K562 (cell line): ENCODE measurements around the gene SEPTIN6.

ENCODE experiments used
- CTCF ChIP-seq, 3 experiments: IDR thresholded peaks in 2 of 3; conservative IDR thresholded peaks in 1 of 3; 2 replicates each; pipeline ENCODE4 v1.5.1; 2011 to 2012; ENCODE audit warnings: low read length in 3 of 3, mild to moderate bottlenecking in 3 of 3, control low read depth in 2 of 3, improper control_type of control experiment in 1 of 3, inconsistent platforms in 1 of 3, low read depth in 1 of 3, mixed read lengths in 1 of 3, moderate library complexity in 1 of 3; ENCODE audit not compliant: insufficient read depth in 2 of 3
- ETV5 ChIP-seq: sonication (generic); formaldehyde crosslinking; IDR thresholded peaks from 2 replicates; pipeline ENCODE4 v1.4.0; 2020; ENCODE audit warnings: low read depth, mild to moderate bottlenecking, missing genetic modification reagents
- KAT2B ChIP-seq: IDR thresholded peaks from one replicate; pipeline ENCODE4 v1.6.1; 2012; ENCODE audit warnings: low read depth, mild to moderate bottlenecking, control low read depth, inconsistent platforms, low read length, moderate library complexity
- KLF1 ChIP-seq: fragments of 450-650 bp; IDR thresholded peaks from 2 replicates; pipeline ENCODE4 v1.6.1; 2016; ENCODE audit warnings: missing genetic modification characterization, missing compliant biosample characterization
- NCOA4 ChIP-seq: fragments of 450-650 bp; IDR thresholded peaks from 2 replicates; pipeline ENCODE4 v1.6.1; 2018; ENCODE audit warnings: mild to moderate bottlenecking; ENCODE audit not compliant: partially characterized antibody
- SAFB2 ChIP-seq: fragments of 200-400 bp; formaldehyde crosslinking; IDR thresholded peaks from 2 replicates; pipeline ENCODE4 v1.6.1; 2018; ENCODE audit warnings: borderline replicate concordance, low read length, low read depth, moderate library complexity; ENCODE audit not compliant: severe bottlenecking
- ZBTB49 ChIP-seq: sonication (generic); formaldehyde crosslinking; IDR thresholded peaks from 2 replicates; pipeline ENCODE4 v1.8.0; 2022; ENCODE audit warnings: missing genetic modification reagents, mild to moderate bottlenecking, borderline replicate concordance
- ZBTB7A ChIP-seq: IDR thresholded peaks from 2 replicates; pipeline ENCODE4 v1.6.1; 2011; ENCODE audit warnings: low read depth, mild to moderate bottlenecking, low read length, moderate library complexity, borderline replicate concordance; ENCODE audit not compliant: control insufficient read depth
- ZFP1 ChIP-seq: fragments of 450-650 bp; formaldehyde crosslinking; IDR thresholded peaks from 2 replicates; pipeline ENCODE4 v1.4.0; 2020; ENCODE audit warnings: mild to moderate bottlenecking, mixed read lengths
- ZNF121 ChIP-seq: sonication (generic); formaldehyde crosslinking; conservative IDR thresholded peaks from 2 replicates; pipeline ENCODE4 v1.8.0; 2022; ENCODE audit warnings: missing genetic modification reagents
- ZNF23 ChIP-seq: fragments of 250-450 bp; sonication (Bioruptor Pico); IDR thresholded peaks from 2 replicates; pipeline ENCODE4 v1.4.0; 2020; ENCODE audit warnings: mild to moderate bottlenecking
- ZNF436 ChIP-seq: fragments of 250-450, 450-650 bp; sonication (Bioruptor Pico); formaldehyde crosslinking; IDR thresholded peaks from 2 replicates; pipeline ENCODE4 v1.7.0; 2020; ENCODE audit warnings: mild to moderate bottlenecking
- TF ChIP-seq, protein P1 (sequence below): fragments of 450-650 bp; IDR thresholded peaks from 2 replicates; pipeline ENCODE4 v1.6.1; 2016; ENCODE audit warnings: low read depth
- TF ChIP-seq, protein P2 (sequence below): sonication (generic); formaldehyde crosslinking; IDR thresholded peaks from 2 replicates; pipeline ENCODE4 v1.8.1; 2023; ENCODE audit warnings: mild to moderate bottlenecking, missing genetic modification reagents

DNA sequence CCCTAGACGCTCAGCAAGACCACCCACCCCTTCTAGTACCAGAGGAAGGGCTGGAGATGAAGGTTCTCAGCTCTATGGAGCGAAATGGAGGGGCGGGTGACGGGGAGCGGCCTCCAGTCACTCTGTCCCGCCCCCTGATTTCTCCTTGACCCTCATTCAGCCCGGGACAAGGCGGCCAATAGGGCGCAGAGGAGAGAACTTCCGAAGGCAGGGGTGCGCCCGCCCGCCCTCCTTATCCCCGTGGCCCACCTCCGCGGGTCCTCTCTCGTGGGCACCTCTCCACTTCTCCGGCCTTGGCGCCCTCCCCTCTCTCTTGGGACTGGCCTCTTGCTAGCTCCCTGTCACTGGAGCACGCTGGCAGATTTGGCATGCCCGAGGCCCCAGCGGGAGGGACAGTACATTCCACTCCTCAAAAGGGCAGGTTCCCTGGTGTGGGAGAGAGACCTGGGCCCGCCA, 1.1 kb upstream of the SEPTIN6 start:
- TF ChIP-seq ZNF121 (CRISPR knock-in tag) (no peak), KAT2B (no peak), ZBTB7A (no peak), KLF1 (tag) (no peak), CTCF (IDR thresholded peaks at IDR 0.05 in 2 of 3, conservative IDR thresholded peaks at IDR 0.05 in 1 of 3; ENCODE audit: insufficient read depth in 2 of 3, low read depth in 1 of 3, low read length in 3 of 3) (no peak), NCOA4 (no peak), ZBTB49 (CRISPR knock-in tag) (no peak), ETV5 (CRISPR knock-in tag) (no peak), ZNF436 (CRISPR knock-in tag) (no peak), SAFB2 (no peak), ZNF23 (CRISPR knock-in tag) (no peak), ZFP1 (CRISPR knock-in tag) (no peak)
- TF ChIP-seq, protein P1, sequence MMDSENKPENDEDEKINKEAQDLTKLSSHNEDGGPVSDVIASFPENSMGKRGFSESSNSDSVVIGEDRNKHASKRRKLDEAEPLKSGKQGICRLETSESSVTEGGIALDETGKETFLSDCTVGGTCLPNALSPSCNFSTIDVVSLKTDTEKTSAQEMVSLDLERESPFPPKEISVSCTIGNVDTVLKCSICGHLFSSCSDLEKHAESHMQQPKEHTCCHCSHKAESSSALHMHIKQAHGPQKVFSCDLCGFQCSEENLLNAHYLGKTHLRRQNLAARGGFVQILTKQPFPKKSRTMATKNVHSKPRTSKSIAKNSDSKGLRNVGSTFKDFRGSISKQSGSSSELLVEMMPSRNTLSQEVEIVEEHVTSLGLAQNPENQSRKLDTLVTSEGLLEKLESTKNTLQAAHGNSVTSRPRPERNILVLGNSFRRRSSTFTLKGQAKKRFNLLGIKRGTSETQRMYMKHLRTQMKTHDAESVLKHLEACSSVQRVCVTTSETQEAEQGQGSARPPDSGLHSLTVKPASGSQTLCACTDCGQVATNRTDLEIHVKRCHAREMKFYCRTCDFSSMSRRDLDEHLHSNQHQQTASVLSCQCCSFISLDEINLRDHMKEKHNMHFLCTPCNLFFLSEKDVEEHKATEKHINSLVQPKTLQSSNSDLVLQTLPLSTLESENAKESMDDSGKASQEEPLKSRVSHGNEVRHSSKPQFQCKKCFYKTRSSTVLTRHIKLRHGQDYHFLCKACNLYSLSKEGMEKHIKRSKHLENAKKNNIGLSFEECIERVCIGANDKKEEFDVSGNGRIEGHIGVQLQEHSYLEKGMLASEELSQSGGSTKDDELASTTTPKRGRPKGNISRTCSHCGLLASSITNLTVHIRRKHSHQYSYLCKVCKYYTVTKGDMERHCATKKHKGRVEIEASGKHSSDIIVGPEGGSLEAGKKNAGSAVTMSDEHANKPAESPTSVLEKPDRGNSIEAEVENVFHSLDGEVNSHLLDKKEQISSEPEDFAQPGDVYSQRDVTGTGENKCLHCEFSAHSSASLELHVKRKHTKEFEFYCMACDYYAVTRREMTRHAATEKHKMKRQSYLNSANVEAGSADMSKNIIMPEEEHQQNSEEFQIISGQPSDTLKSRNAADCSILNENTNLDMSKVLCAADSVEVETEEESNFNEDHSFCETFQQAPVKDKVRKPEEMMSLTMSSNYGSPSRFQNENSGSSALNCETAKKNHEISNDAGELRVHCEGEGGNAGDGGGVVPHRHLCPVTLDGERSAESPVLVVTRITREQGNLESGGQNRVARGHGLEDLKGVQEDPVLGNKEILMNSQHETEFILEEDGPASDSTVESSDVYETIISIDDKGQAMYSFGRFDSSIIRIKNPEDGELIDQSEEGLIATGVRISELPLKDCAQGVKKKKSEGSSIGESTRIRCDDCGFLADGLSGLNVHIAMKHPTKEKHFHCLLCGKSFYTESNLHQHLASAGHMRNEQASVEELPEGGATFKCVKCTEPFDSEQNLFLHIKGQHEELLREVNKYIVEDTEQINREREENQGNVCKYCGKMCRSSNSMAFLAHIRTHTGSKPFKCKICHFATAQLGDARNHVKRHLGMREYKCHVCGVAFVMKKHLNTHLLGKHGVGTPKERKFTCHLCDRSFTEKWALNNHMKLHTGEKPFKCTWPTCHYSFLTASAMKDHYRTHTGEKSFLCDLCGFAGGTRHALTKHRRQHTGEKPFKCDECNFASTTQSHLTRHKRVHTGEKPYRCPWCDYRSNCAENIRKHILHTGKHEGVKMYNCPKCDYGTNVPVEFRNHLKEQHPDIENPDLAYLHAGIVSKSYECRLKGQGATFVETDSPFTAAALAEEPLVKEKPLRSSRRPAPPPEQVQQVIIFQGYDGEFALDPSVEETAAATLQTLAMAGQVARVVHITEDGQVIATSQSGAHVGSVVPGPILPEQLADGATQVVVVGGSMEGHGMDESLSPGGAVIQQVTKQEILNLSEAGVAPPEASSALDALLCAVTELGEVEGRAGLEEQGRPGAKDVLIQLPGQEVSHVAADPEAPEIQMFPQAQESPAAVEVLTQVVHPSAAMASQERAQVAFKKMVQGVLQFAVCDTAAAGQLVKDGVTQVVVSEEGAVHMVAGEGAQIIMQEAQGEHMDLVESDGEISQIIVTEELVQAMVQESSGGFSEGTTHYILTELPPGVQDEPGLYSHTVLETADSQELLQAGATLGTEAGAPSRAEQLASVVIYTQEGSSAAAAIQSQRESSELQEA, result no peak
- TF ChIP-seq, protein P2, sequence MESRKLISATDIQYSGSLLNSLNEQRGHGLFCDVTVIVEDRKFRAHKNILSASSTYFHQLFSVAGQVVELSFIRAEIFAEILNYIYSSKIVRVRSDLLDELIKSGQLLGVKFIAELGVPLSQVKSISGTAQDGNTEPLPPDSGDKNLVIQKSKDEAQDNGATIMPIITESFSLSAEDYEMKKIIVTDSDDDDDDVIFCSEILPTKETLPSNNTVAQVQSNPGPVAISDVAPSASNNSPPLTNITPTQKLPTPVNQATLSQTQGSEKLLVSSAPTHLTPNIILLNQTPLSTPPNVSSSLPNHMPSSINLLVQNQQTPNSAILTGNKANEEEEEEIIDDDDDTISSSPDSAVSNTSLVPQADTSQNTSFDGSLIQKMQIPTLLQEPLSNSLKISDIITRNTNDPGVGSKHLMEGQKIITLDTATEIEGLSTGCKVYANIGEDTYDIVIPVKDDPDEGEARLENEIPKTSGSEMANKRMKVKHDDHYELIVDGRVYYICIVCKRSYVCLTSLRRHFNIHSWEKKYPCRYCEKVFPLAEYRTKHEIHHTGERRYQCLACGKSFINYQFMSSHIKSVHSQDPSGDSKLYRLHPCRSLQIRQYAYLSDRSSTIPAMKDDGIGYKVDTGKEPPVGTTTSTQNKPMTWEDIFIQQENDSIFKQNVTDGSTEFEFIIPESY (CRISPR knock-in tag), result no peak
